Panc1 (cell line): ENCODE data around the gene PARS2. TPM values are rescaled to one million over a fixed set of nuclear protein-coding genes. Genes with fewer than 3 reads are reported as not detected.
"Not testable (repeated sequence)": the region's sequence is repeated elsewhere in the genome, so short reads cannot be mapped to it uniquely, and the experiment has no call there.

Experiments used
- ATAC-seq: fragments of 200-7000 bp; cut with Tn5 transposase; 2 replicates; pipeline ENCODE4 v1.9.1; 2020; ENCODE audit warnings: mild to moderate bottlenecking, moderate library complexity
- BruUV-seq: library from RNA; stranded (reverse); fragments of 400-500 nt; replicated peaks from 2 replicates; lab custom pipeline; 2021; lab: Mats Ljungman, UMichigan
- CTCF ChIA-PET: fragments of 300-600 bp; sonication (Branson Sonifier 250); formaldehyde crosslinking; loops from one replicate; lab custom pipeline; 2022; ENCODE audit warnings: antibody characterized with exemption; lab: Charles Lee
- POLR2A ChIA-PET: fragments of 300-600 bp; sonication (Branson Sonifier 250); formaldehyde crosslinking; loops from one replicate; lab custom pipeline; 2022; ENCODE audit warnings: antibody characterized with exemption; lab: Charles Lee
- DNase-seq: peaks from one replicate; pipeline ENCODE4 v3.0.0-alpha.2; 2010; ENCODE audit warnings: low read depth, low spot score
- H3K27ac ChIP-seq: 2 replicates; pipeline ENCODE4 v1.5.1; 2011; ENCODE audit warnings: mild to moderate bottlenecking, low read length, inconsistent platforms
- H3K27me3 ChIP-seq: fragments of 200-500 bp; sonication (Bioruptor generic); 2 replicates; pipeline ENCODE4 v1.6.0; 2014; ENCODE audit warnings: low read length, inconsistent platforms; ENCODE audit not compliant: control insufficient read depth, insufficient read depth
- H3K36me3 ChIP-seq: fragments of 200-500 bp; sonication (Bioruptor generic); 2 replicates; pipeline ENCODE4 v1.5.1; 2014; ENCODE audit warnings: inconsistent platforms, mild to moderate bottlenecking, low read length, moderate library complexity; ENCODE audit not compliant: control insufficient read depth, insufficient read depth
- H3K4me1 ChIP-seq: 2 replicates; pipeline ENCODE4 v1.5.1; 2011; ENCODE audit warnings: inconsistent platforms, mild to moderate bottlenecking, low read length, moderate library complexity; ENCODE audit not compliant: control insufficient read depth, insufficient read depth
- H3K4me3 ChIP-seq, 2 experiments: 2 replicates each; pipeline ENCODE4 v1.5.1; 2011 to 2012; ENCODE audit warnings: low read depth in 2 of 2, low read length in 2 of 2, mild to moderate bottlenecking in 2 of 2, inconsistent platforms in 1 of 2, moderate library complexity in 1 of 2
- H3K9me3 ChIP-seq: fragments of 200-500 bp; sonication (Bioruptor generic); 2 replicates; pipeline ENCODE4 v1.5.1; 2014; ENCODE audit warnings: low read depth, mild to moderate bottlenecking, inconsistent platforms, low read length, moderate library complexity; ENCODE audit not compliant: control insufficient read depth, insufficient read depth
- POLR2AphosphoS5 ChIP-seq: IDR thresholded peaks from 2 replicates; pipeline ENCODE4 v1.6.1; 2012; ENCODE audit warnings: mild to moderate bottlenecking, low read depth, low read length, moderate library complexity
- SIN3A ChIP-seq: IDR thresholded peaks from 2 replicates; pipeline ENCODE4 v1.6.1; 2012; ENCODE audit warnings: low read depth, mild to moderate bottlenecking, low read length, moderate library complexity, borderline replicate concordance; ENCODE audit not compliant: insufficient read depth
- TCF7L2 ChIP-seq: IDR thresholded peaks from 2 replicates; pipeline ENCODE4 v1.6.1; 2011; ENCODE audit warnings: mild to moderate bottlenecking, low read depth, low read length, inconsistent platforms
- in situ Hi-C: cut with HindIII; loops from 2 replicates; pipeline ENCODE4 v1.10.0; 2016; ENCODE audit warnings: low sequenced_read_pairs, low pct_unique_long_range_greater_than_20kb
- intact Hi-C: fragments of 100-400 bp; cut with micrococcal nuclease; formaldehyde crosslinking; loops from one replicate; pipeline ENCODE4 v1.10.0; 2022; ENCODE audit not compliant: unreplicated experiment
- total RNA-seq: library from RNA; stranded (reverse); gene quantifications from one replicate; pipeline ENCODE4 v1.2.1, GENCODE V29; 2021; ENCODE audit not compliant: unreplicated experiment
- TF ChIP-seq, protein P1 (sequence below), 2 experiments: IDR thresholded peaks; 2 replicates each; pipeline ENCODE4 v1.6.1; 2011 to 2012; ENCODE audit warnings: low read depth in 2 of 2, control low read depth in 1 of 2, low read length in 1 of 2, mild to moderate bottlenecking in 1 of 2, moderate library complexity in 1 of 2; ENCODE audit not compliant: insufficient read depth in 1 of 2
- TF ChIP-seq, protein P2 (sequence below): fragments of 450-650 bp; IDR thresholded peaks from 2 replicates; pipeline ENCODE4 v1.5.1; 2017; ENCODE audit warnings: mild to moderate bottlenecking

PARS2 gene
- total RNA-seq, 1 experiment from 2014 or later = 4.4 TPM

DNA sequence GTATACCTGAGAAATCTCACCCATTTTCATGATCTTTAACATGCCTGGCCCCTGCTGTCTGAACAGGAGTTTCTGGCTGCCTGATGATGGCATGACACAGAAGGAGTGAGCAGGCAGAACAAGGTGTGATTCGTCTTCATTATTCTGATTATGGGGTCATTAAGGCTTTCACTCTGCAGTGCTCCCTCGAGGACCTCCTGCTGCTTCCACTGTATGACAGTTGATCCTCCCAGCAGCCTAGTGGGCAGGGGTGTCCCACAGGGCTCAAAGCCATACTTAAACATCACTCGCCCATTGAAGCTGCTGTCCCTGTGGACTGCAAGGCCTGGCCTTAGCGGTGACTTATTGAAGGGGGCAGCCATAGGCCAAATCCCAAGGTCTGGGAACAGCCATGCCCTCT is 12.7 kb upstream of the PARS2 start:
- Histone ChIP-seq H3K4me1 (no peaks in the 10 kb centered on the region), H3K36me3 (no peaks in the 10 kb centered on the region), H3K4me3 (no peak overlapping the region), H3K27ac (no peak overlapping the region), H3K27me3 (no peaks in the 10 kb centered on the region), H3K9me3 (no peaks in the 10 kb centered on the region)
- in situ Hi-C loops = no loop called here
- DNase-seq (no peak), ATAC-seq (no peak)
- intact Hi-C loops = no loop called here
- ChIA-PET POLR2A (no interaction called here), CTCF (interaction anchor here (0.7 kb wide), 1 partner anchor 639 kb away, joined by 5 read pairs; no protein-coding TSS in a partner anchor)
- TF ChIP-seq, protein P1, sequence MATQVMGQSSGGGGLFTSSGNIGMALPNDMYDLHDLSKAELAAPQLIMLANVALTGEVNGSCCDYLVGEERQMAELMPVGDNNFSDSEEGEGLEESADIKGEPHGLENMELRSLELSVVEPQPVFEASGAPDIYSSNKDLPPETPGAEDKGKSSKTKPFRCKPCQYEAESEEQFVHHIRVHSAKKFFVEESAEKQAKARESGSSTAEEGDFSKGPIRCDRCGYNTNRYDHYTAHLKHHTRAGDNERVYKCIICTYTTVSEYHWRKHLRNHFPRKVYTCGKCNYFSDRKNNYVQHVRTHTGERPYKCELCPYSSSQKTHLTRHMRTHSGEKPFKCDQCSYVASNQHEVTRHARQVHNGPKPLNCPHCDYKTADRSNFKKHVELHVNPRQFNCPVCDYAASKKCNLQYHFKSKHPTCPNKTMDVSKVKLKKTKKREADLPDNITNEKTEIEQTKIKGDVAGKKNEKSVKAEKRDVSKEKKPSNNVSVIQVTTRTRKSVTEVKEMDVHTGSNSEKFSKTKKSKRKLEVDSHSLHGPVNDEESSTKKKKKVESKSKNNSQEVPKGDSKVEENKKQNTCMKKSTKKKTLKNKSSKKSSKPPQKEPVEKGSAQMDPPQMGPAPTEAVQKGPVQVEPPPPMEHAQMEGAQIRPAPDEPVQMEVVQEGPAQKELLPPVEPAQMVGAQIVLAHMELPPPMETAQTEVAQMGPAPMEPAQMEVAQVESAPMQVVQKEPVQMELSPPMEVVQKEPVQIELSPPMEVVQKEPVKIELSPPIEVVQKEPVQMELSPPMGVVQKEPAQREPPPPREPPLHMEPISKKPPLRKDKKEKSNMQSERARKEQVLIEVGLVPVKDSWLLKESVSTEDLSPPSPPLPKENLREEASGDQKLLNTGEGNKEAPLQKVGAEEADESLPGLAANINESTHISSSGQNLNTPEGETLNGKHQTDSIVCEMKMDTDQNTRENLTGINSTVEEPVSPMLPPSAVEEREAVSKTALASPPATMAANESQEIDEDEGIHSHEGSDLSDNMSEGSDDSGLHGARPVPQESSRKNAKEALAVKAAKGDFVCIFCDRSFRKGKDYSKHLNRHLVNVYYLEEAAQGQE (IDR thresholded peaks at IDR 0.05; ENCODE audit: insufficient read depth in 1 of 2, low read depth in 2 of 2, low read length in 1 of 2) = no peak
- TF ChIP-seq SIN3A (no peak), POLR2AphosphoS5 (no peak), TCF7L2 (no peak)
- TF ChIP-seq, protein P2, sequence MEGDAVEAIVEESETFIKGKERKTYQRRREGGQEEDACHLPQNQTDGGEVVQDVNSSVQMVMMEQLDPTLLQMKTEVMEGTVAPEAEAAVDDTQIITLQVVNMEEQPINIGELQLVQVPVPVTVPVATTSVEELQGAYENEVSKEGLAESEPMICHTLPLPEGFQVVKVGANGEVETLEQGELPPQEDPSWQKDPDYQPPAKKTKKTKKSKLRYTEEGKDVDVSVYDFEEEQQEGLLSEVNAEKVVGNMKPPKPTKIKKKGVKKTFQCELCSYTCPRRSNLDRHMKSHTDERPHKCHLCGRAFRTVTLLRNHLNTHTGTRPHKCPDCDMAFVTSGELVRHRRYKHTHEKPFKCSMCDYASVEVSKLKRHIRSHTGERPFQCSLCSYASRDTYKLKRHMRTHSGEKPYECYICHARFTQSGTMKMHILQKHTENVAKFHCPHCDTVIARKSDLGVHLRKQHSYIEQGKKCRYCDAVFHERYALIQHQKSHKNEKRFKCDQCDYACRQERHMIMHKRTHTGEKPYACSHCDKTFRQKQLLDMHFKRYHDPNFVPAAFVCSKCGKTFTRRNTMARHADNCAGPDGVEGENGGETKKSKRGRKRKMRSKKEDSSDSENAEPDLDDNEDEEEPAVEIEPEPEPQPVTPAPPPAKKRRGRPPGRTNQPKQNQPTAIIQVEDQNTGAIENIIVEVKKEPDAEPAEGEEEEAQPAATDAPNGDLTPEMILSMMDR = no peak
- no TSS peak for BruUV-seq

DNA sequence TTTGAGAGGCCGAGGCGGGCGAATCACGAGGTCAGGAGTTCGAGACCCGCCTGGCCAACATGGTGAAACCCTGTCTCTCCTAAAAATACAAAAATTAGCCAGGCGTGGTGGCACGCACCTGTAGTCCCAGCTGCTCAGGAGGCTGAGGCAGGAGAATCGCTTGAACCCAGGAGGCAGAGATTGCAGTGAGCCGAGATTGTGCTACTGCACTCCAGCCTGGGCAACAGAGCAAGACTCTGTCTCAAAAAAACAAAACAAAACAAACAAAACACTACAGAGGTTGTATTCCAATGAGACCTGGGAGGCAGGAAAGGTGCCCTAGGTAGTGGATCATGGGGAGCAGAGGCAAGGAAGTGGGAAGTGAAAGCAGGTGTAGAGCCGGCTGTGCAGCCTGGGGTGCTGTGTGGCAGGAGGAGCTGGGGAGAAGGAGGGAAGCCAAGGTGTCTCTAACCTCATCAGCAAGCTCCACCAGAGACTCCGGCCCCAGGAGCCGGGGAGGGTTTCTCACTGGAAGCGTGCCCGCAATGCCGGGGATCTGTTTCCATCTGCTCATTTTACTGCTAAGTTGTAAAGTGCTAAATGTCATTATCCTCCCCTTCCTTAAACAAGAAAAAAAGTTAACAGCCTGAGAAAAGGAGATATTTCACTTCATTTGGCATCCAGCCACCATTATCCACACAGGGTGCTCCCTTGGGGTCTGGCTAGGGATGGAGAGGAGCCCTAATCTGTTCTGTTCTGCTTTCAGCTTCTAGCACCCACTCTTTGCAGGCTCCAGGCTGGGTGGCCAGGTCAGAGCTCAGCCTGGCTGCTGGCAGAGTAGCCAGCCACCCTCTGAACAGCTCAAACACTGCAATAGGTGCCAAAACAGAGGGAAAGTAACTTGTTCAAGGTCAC is 11.8 kb upstream of the PARS2 start:
- ATAC-seq, CTCF ChIA-PET, POLR2A ChIA-PET, intact Hi-C loops, H3K27ac ChIP-seq, BruUV-seq, H3K27me3 ChIP-seq, H3K36me3 ChIP-seq, in situ Hi-C loops, H3K4me1 ChIP-seq, H3K4me3 ChIP-seq, DNase-seq, H3K9me3 ChIP-seq: not testable (repeated sequence)

DNA sequence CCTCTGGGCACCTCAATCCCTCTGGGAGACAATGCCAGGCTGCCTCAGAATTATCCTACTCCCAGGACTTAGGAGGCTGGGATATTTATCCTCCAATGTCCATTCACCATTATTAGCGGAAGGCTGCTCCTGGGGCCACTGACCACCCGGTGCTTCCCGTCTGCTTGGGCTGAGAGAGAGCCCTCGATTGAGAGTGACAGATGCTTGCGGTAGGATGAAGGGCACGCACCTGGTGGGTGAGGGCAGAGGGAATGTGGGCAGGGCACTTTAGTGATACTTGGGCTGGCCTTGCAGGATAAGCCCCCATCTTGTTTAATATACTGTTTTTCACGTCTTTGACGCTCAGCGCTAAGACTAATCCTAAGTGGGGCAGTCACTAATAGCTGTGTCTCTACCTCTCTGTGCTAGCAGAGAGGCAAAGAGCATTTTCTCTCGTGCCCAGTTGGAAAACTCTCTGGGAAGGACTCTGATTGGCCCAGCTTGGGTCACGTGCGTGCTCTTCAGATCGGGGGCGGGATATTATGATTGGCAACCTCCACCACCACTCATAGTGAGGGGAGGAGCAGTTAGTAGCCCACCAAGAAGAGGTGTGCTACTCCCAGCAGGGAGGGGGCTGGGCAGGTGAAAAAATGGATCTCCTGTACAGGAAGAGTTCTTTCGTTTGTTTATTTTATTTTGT is 10.6 kb upstream of the PARS2 start:
- ATAC-seq (peak; percentile 70; the same call in 1 of the 2 replicates), DNase-seq (no peak)
- no peak overlapping the region for H3K27ac ChIP-seq
- in situ Hi-C loops = no loop called here
- ChIA-PET POLR2A (no interaction called here), CTCF (no interaction called here)
- H3K4me1 ChIP-seq = no peaks in the 10 kb centered on the region
- H3K4me3 ChIP-seq = no peak overlapping the region
- no peaks in the 10 kb centered on the region for H3K9me3 ChIP-seq
- BruUV-seq = no TSS peak
- intact Hi-C loops = no loop called here
- H3K27me3 ChIP-seq = no peaks in the 10 kb centered on the region
- H3K36me3 ChIP-seq = no peaks in the 10 kb centered on the region
- TF ChIP-seq POLR2AphosphoS5 = no peak
- TF ChIP-seq, protein P2 = no peak
- TF ChIP-seq SIN3A = no peak
- TF ChIP-seq, protein P1 (IDR thresholded peaks at IDR 0.05; ENCODE audit: insufficient read depth in 1 of 2, low read depth in 2 of 2, low read length in 1 of 2) = no peak
- no peak for TF ChIP-seq TCF7L2
